Dendritic cell treated with granulocyte-macrophage colony-stimulating factor and Interleukin-4, amounts not matched to agents 40 ng/mL and 50 ng/mL, for 4 days (primary cell): ENCODE results near the gene COL5A1.

ENCODE experiments used
- H3K27ac Mint-ChIP-seq: one replicate; pipeline ENCODE4 v1.8.0; 2022; ENCODE audit warnings: mild to moderate bottlenecking, mixed read lengths
- H3K27me3 Mint-ChIP-seq: one replicate; pipeline ENCODE4 v1.8.0; 2022; ENCODE audit warnings: mild to moderate bottlenecking, mixed read lengths
- H3K36me3 Mint-ChIP-seq: one replicate; pipeline ENCODE4 v1.8.0; 2022; ENCODE audit warnings: low read depth, mixed read lengths
- H3K4me1 Mint-ChIP-seq: one replicate; pipeline ENCODE4 v1.8.0; 2022; ENCODE audit warnings: low read depth, mixed read lengths
- H3K4me3 Mint-ChIP-seq: one replicate; pipeline ENCODE4 v1.8.0; 2022; ENCODE audit warnings: mild to moderate bottlenecking, moderate library complexity, mixed read lengths
- H3K9me3 Mint-ChIP-seq: one replicate; pipeline ENCODE4 v1.8.0; 2022; ENCODE audit warnings: mixed read lengths
- intact Hi-C: fragments of 100-400 bp; cut with micrococcal nuclease; formaldehyde crosslinking; loops from one replicate; pipeline ENCODE4 v1.15.0; 2022

COL5A1 gene

GRCh38 chr9:134645607-134646365 lies 4.2 kb downstream of the COL5A1 start:
- peaks cover 25% of the 10 kb centered on the region for H3K27me3 Mint-ChIP-seq
- H3K27ac Mint-ChIP-seq, result no peak overlapping the region
- H3K36me3 Mint-ChIP-seq, result no peaks in the 10 kb centered on the region

DNA sequence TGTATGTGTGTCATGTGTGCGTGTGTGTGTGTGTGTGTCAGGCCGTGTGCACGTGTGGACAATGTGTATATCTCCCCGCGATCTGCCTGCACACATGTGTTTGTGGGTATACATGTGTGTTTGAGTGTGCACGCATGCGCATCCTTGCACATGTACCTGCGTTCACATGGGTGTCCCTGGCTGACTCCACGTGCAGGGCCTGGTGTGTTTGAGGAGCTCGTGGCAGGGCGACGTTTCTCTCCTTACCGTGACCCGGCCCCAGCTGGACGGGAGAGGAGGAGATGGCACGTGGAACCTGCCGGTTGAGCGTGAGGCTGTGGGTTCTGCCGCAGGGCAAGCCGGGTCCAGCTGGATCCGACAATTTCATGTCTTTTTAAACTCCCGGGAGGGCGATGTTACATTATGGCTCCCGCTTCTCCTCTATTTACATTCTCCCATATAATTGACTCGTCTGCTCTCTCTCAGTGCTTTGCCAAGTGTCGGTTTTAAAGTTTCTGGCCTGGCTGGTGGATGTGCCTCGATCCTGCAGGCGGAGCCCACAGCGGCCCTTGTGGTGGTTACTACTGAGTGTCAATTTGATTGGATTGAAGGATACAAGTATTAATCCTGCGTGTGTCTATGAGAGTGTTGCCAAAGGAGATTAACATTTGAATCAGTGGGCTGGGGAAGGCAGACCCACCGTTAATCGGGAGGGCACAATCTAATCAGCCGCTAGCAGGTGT lies 5.9 kb downstream of the COL5A1 start:
- H3K4me3 Mint-ChIP-seq, result no peak overlapping the region
- no peaks in the 10 kb centered on the region for H3K9me3 Mint-ChIP-seq
- peaks cover 19% of the 10 kb centered on the region for H3K27me3 Mint-ChIP-seq
- no peak overlapping the region for H3K27ac Mint-ChIP-seq
- intact Hi-C loops, result no loop called here
- H3K36me3 Mint-ChIP-seq, result no peaks in the 10 kb centered on the region
- no peaks in the 10 kb centered on the region for H3K4me1 Mint-ChIP-seq

More at GRCh38 chr9:134645607-134646365, 4.2 kb downstream of the COL5A1 start:
- H3K9me3 Mint-ChIP-seq, result no peaks in the 10 kb centered on the region
- H3K4me1 Mint-ChIP-seq, result no peaks in the 10 kb centered on the region
- intact Hi-C loops, result no loop called here
- H3K4me3 Mint-ChIP-seq, result no peak overlapping the region

GRCh38 chr9:134648701-134649530 lies 7.3 kb downstream of the COL5A1 start:
- Mint-ChIP-seq H3K9me3 (no peaks in the 10 kb centered on the region), H3K27me3 (peaks cover 5% of the 10 kb centered on the region), H3K4me1 (no peaks in the 10 kb centered on the region), H3K36me3 (no peaks in the 10 kb centered on the region), H3K4me3 (no peak overlapping the region), H3K27ac (no peak overlapping the region)
- intact Hi-C loops, result no loop called here

DNA sequence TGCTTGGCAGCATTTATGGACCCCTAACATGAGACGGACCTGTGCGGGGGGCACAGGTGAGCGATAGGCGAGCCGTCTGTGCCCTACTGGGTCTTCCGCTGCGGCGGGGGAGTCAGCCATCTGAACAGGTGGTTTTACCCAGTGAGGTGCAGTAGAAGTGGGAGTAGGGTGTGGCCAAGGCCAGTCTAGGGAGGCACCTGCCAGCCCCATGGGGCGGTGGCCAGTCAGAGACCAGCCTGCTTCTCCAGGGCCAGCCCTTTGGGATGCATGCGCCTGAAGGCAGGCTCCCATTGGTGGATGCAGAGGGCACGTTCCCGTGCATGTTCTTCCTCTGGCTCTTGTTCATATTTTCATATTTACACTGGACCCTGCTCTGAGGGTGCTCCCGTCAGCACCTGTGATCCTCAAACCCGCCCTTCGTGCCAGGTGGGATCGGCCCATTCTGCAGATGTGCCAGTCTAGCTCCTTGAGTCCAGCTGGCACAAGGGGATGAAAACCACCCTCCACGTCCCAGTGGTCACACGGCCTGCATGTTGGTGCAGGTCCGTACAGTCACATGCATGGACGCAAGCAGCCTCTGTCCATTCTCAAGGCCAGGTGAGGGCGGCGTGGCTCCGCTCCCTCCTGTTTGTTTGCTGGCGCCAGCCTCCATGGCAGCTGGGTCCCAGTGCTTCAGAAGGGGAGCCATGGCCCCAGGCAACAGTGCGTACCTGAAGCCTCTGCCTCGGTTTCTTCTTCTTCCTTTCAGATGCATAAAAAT lies 9.0 kb downstream of the COL5A1 start:
- no peak overlapping the region for H3K27ac Mint-ChIP-seq
- H3K9me3 Mint-ChIP-seq, result no peaks in the 10 kb centered on the region
- H3K27me3 Mint-ChIP-seq, result peaks cover 5% of the 10 kb centered on the region
- H3K4me3 Mint-ChIP-seq, result no peak overlapping the region
- no peaks in the 10 kb centered on the region for H3K36me3 Mint-ChIP-seq
- intact Hi-C loops, result no loop called here
- H3K4me1 Mint-ChIP-seq, result no peaks in the 10 kb centered on the region

DNA sequence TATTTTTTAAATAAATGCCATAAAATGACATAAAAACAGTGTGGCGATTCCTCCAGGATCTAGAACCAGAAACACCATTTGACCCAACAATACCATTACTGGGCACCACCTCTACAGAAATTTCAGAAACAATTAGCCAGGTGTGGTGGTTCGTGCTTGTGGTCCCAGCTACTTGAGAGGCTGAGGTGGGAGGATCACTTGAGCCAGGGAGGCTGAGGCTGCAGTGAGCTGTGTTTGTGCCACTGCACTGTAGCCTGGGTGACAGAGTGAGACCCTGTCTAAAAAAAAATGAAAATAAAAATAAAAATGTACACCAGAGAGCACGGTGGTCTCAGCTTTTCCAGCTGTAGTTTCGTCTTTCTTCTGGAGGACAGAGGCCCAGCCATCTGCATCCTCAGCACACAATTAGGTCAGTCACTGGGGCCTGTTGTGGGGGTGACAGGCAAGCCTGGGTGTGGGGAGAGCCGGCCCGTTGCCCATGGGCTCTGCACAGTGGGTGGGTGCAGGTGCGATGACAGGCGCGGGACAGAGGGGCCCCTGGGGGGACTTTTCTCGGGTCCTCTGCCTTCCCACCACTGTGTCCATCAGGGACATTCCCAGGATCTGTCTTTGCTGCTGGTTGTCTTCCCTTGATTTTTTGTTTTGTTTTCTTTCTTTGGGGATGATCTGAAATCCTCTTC lies 9.8 kb downstream of the COL5A1 start:
- Mint-ChIP-seq H3K4me1 (no peaks in the 10 kb centered on the region), H3K27me3 (peaks cover 2% of the 10 kb centered on the region), H3K9me3 (no peaks in the 10 kb centered on the region), H3K36me3 (no peaks in the 10 kb centered on the region), H3K4me3 (no peak overlapping the region), H3K27ac (no peak overlapping the region)
- intact Hi-C loops, result no loop called here

GRCh38 chr9:134652291-134653225 lies 11.0 kb downstream of the COL5A1 start:
- Mint-ChIP-seq H3K36me3 (no peaks in the 10 kb centered on the region), H3K27me3 (peaks cover 2% of the 10 kb centered on the region), H3K27ac (no peak overlapping the region), H3K4me1 (no peaks in the 10 kb centered on the region), H3K4me3 (no peak overlapping the region), H3K9me3 (no peaks in the 10 kb centered on the region)
- intact Hi-C loops, result no loop called here

DNA sequence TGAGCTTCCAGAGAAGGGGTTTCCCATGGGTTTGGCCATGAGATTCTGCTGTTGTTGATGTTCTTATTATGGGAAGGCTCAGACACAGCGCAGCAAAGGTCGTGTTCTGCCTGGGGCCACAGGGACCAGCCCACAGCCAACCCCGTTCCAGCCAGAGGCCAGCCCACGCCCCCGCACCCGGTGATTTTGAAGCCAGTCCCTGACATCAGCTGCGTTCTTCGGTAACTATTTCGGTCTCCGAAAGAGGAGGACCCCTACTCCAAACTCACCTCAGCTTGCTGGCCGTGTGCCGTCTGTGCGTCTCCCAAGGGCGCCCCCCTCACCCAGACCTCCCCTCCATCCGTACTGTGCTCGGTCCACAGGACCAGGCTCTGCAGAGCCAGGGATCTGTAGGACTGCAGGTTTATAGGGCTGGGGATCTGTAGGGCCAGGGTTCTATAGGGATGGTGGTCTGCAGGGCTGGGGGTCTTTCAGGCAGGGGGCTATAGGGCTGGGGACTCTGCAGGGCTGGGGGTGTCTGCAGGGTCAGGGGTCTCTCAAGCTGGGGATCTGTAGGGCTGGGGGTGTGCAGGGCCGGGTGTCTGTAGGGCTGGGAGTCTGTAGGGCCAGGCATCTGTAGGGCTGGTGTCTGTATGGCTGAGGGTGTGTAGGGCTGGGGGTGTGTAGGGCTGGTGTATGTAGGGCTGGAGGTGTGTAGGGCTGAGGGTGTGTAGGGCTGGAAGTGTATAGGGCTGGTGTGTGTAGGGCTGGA lies 11.8 kb downstream of the COL5A1 start:
- H3K9me3 Mint-ChIP-seq, result no peaks in the 10 kb centered on the region
- no peak overlapping the region for H3K4me3 Mint-ChIP-seq
- intact Hi-C loops, result no loop called here

GRCh38 chr9:134655101-134655500 lies 13.5 kb downstream of the COL5A1 start:
- H3K36me3 Mint-ChIP-seq, result no peaks in the 10 kb centered on the region
- peaks cover 2% of the 10 kb centered on the region for H3K27me3 Mint-ChIP-seq
- intact Hi-C loops, result no loop called here
- H3K27ac Mint-ChIP-seq, result no peak overlapping the region
- H3K4me3 Mint-ChIP-seq, result no peak overlapping the region
- H3K9me3 Mint-ChIP-seq, result no peaks in the 10 kb centered on the region
- H3K4me1 Mint-ChIP-seq, result no peaks in the 10 kb centered on the region

More for the DNA sequence above, 11.8 kb downstream of the COL5A1 start:
- peaks cover 2% of the 10 kb centered on the region for H3K27me3 Mint-ChIP-seq
- H3K4me1 Mint-ChIP-seq, result no peaks in the 10 kb centered on the region
- no peaks in the 10 kb centered on the region for H3K36me3 Mint-ChIP-seq
- H3K27ac Mint-ChIP-seq, result no peak overlapping the region

DNA sequence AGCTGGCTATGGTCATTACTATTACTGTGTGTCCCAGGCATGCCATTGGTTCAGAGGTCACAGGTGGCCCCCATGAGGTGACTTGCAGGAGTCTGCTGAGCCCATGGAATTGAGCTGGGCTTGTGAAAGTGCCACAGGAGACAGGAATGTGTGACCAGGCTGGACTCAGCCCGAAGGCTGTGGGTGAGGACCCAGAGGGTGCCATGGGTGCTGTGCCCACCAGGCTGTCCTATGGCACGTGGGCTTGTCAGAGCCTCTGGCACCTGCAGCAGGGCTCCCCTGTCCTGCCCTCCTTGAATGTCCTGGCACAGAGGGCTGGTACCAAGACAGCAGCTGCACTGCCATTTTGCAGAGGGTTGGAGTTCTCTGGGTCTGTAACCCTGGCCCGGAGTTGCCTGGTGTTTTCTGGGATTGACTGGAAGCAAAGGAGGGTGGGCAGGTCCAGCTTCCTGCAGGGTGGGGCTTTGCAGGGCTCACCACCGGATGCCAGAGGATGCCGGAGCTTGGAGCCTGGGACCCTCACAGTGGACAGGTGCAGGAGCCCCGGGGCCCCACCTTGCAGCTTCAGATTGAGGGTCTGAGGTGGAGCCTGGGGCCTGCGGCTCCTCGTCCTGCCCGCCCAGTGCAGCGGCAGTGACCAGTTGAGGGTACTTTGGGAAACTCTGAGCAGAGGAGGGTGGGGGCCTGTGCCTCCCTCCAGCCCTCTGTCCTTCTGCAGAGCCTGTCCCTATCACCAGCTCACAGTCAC lies 14.2 kb downstream of the COL5A1 start:
- Mint-ChIP-seq H3K36me3 (no peaks in the 10 kb centered on the region), H3K9me3 (peaks cover 5% of the 10 kb centered on the region), H3K4me3 (no peak overlapping the region), H3K27ac (no peak overlapping the region), H3K4me1 (no peaks in the 10 kb centered on the region), H3K27me3 (peaks cover 2% of the 10 kb centered on the region)
- intact Hi-C loops, result no loop called here

DNA sequence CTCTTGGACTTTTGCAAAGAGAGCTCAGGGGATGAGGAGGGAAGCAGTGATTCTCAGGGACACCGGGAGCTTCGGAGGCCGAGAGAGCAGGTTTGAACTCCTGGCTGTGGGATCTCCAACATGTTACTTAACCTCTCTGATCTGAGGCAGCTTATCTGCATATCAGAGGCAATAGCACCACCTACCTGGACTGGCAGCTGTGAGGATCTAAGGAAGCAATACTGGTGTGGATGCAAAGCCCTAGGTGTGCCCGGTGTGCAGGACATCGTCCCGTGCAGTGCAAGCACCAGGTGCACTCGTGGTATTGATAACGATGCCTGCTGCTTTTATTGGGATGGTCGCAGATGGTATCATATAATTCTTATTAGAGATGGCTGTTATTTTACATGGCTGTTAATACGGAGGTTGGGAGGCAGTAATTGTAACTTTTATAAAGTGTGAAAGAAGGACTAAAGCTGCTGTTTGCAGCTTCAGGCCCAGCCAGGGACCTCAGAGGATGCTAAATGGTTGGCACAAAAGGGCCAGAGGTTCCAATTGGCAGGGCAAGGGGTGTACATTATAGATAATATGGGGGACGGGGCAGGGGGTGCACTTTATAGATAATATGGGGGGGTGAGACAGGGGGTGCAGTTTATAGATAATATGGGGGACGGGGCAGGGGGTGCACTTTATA lies 14.9 kb downstream of the COL5A1 start:
- Mint-ChIP-seq H3K4me3 (no peak overlapping the region), H3K27ac (no peak overlapping the region), H3K27me3 (peaks cover 2% of the 10 kb centered on the region), H3K36me3 (no peaks in the 10 kb centered on the region), H3K4me1 (no peaks in the 10 kb centered on the region), H3K9me3 (peaks cover 12% of the 10 kb centered on the region)
- intact Hi-C loops, result no loop called here
